Karpas-422 (cell line): ENCODE data around the gene DTNB. TPM values are rescaled to one million over a fixed set of nuclear protein-coding genes. Genes with fewer than 3 reads are reported as not detected.
A peak's percentile ranks its signal among the peaks of the same experiment; 100 is the strongest.
"Not testable (repeated sequence)": the region's sequence is repeated elsewhere in the genome, so short reads cannot be mapped to it uniquely, and the experiment has no call there.

Source experiments
- DNase-seq: peaks from one replicate; pipeline ENCODE4 v3.0.0-alpha.2; 2015
- H2AFZ ChIP-seq: fragments of 200-600 bp; sonication (generic); 2 replicates; pipeline ENCODE4 v1.6.1; 2014; ENCODE audit warnings: antibody characterized with exemption, low read length, mixed read lengths
- H3K27ac ChIP-seq: fragments of 200-600 bp; sonication (generic); 2 replicates; pipeline ENCODE4 v1.5.1; 2014; ENCODE audit warnings: mild to moderate bottlenecking, low read length, moderate library complexity
- H3K27me3 ChIP-seq: fragments of 200-600 bp; sonication (generic); 2 replicates; pipeline ENCODE4 v1.6.1; 2014; ENCODE audit warnings: low read length, mixed read lengths
- H3K36me3 ChIP-seq: fragments of 200-600 bp; sonication (generic); 2 replicates; pipeline ENCODE4 v1.6.1; 2014; ENCODE audit warnings: low read length, mixed read lengths; ENCODE audit not compliant: insufficient read depth
- H3K4me1 ChIP-seq: fragments of 200-600 bp; sonication (generic); 2 replicates; pipeline ENCODE4 v1.6.1; 2014; ENCODE audit warnings: mild to moderate bottlenecking, low read length, mixed read lengths
- H3K4me2 ChIP-seq: fragments of 200-600 bp; sonication (generic); 2 replicates; pipeline ENCODE4 v1.6.1; 2014; ENCODE audit warnings: low read length, low read depth, mild to moderate bottlenecking; ENCODE audit not compliant: poor library complexity, severe bottlenecking
- H3K4me3 ChIP-seq: fragments of 200-600 bp; sonication (generic); 2 replicates; pipeline ENCODE4 v1.5.1; 2014; ENCODE audit warnings: mild to moderate bottlenecking, antibody characterized with exemption, low read length, mixed read lengths
- H3K79me2 ChIP-seq: fragments of 200-600 bp; sonication (generic); 2 replicates; pipeline ENCODE4 v1.6.1; 2014; ENCODE audit warnings: mild to moderate bottlenecking, low read length, mixed read lengths
- H3K9ac ChIP-seq: fragments of 200-600 bp; sonication (generic); 2 replicates; pipeline ENCODE4 v1.6.0; 2014; ENCODE audit warnings: low read length
- H3K9me2 ChIP-seq: fragments of 200-600 bp; sonication (generic), shearing (Covaris generic); replicated peaks from 2 replicates; pipeline ENCODE4 v1.6.0; 2014; ENCODE audit warnings: mild to moderate bottlenecking, low read length, moderate library complexity; ENCODE audit not compliant: insufficient read depth
- H3K9me3 ChIP-seq: fragments of 300-700, 200-600 bp; sonication (generic); 2 replicates; pipeline ENCODE4 v1.6.1; 2014; ENCODE audit warnings: low read length, mixed read lengths
- H4K20me1 ChIP-seq: fragments of 200-600 bp; sonication (generic); 2 replicates; pipeline ENCODE4 v1.6.1; 2014; ENCODE audit warnings: mild to moderate bottlenecking, antibody characterized with exemption, low read length, low read depth; ENCODE audit not compliant: insufficient read depth
- total RNA-seq: library from RNA; depleted of rRNA; stranded (reverse); fragments of >200 nt; shearing (Covaris generic); gene quantifications from 2 replicates; pipeline ENCODE4 v1.2.3, GENCODE V29; 2014; ENCODE audit warnings: low replicate concordance

DTNB gene
- total RNA-seq, 1 experiment from 2014 or later = 9.1 TPM

GRCh38 chr2:25417715-25418369 is 255.5 kb downstream of the DTNB start:
- Histone ChIP-seq H3K9me2 (no peaks in the 10 kb centered on the region), H3K79me2 (no peaks in the 10 kb centered on the region), H2AFZ (peak overlapping the region; percentile 46; the same call in 1 of the 2 replicates), H4K20me1 (no peaks in the 10 kb centered on the region), H3K4me2 (peak overlapping the region; percentile 66), H3K9ac (peak overlapping the region; percentile 43), H3K36me3 (no peaks in the 10 kb centered on the region), H3K27ac (peak overlapping the region; percentile 64), H3K4me3 (peak overlapping the region; percentile 54), H3K4me1 (peaks cover 55% of the 10 kb centered on the region), H3K9me3 (no peaks in the 10 kb centered on the region), H3K27me3 (no peaks in the 10 kb centered on the region)
- DNase-seq = peak; percentile 91

GRCh38 chr2:25416674-25417073 is 256.7 kb downstream of the DTNB start:
- H3K9ac ChIP-seq = no peak overlapping the region
- H3K79me2 ChIP-seq = no peaks in the 10 kb centered on the region
- no peaks in the 10 kb centered on the region for H3K36me3 ChIP-seq
- no peak overlapping the region for H3K4me2 ChIP-seq
- H3K27ac ChIP-seq = no peak overlapping the region
- H4K20me1 ChIP-seq = no peaks in the 10 kb centered on the region
- H3K9me2 ChIP-seq = no peaks in the 10 kb centered on the region
- no peaks in the 10 kb centered on the region for H3K9me3 ChIP-seq
- H3K4me1 ChIP-seq = peaks cover 45% of the 10 kb centered on the region
- H3K4me3 ChIP-seq = no peak overlapping the region
- H2AFZ ChIP-seq = no peak overlapping the region
- no peaks in the 10 kb centered on the region for H3K27me3 ChIP-seq
- no peak for DNase-seq

GRCh38 chr2:25414781-25415180 is 258.6 kb downstream of the DTNB start:
- Histone ChIP-seq H3K27ac (no peak overlapping the region), H3K9me3 (no peaks in the 10 kb centered on the region), H3K4me1 (peaks cover 40% of the 10 kb centered on the region), H3K4me3 (no peak overlapping the region), H3K79me2 (no peaks in the 10 kb centered on the region), H4K20me1 (no peaks in the 10 kb centered on the region), H3K9ac (no peak overlapping the region), H3K4me2 (no peak overlapping the region), H3K27me3 (no peaks in the 10 kb centered on the region), H2AFZ (no peak overlapping the region), H3K36me3 (no peaks in the 10 kb centered on the region), H3K9me2 (no peaks in the 10 kb centered on the region)
- DNase-seq = no peak

- not testable (repeated sequence) for H3K79me2 ChIP-seq, H3K9me2 ChIP-seq, H3K4me2 ChIP-seq, H4K20me1 ChIP-seq, H3K27me3 ChIP-seq, H2AFZ ChIP-seq, H3K27ac ChIP-seq, H3K36me3 ChIP-seq, H3K9ac ChIP-seq, H3K4me3 ChIP-seq, H3K9me3 ChIP-seq, DNase-seq
- peaks cover 29% of the 10 kb centered on the region for H3K4me1 ChIP-seq
These were observed 260.0 kb downstream of the DTNB start for GRCh38 chr2:25413409-25413808.

- Histone ChIP-seq H3K9ac (no peak overlapping the region), H3K4me1 (peaks cover 20% of the 10 kb centered on the region), H2AFZ (no peak overlapping the region), H3K9me3 (no peaks in the 10 kb centered on the region), H3K36me3 (no peaks in the 10 kb centered on the region), H3K4me3 (no peak overlapping the region), H3K27me3 (no peaks in the 10 kb centered on the region), H3K4me2 (no peak overlapping the region), H3K79me2 (no peaks in the 10 kb centered on the region), H4K20me1 (no peaks in the 10 kb centered on the region), H3K27ac (no peak overlapping the region), H3K9me2 (no peaks in the 10 kb centered on the region)
- DNase-seq = no peak
These were observed 261.6 kb downstream of the DTNB start for GRCh38 chr2:25411753-25412152.

- no peak overlapping the region for H2AFZ ChIP-seq
- no peaks in the 10 kb centered on the region for H4K20me1 ChIP-seq
- peaks cover 20% of the 10 kb centered on the region for H3K4me1 ChIP-seq
- H3K9ac ChIP-seq = no peak overlapping the region
- no peak for DNase-seq
- H3K27ac ChIP-seq = no peak overlapping the region
- H3K79me2 ChIP-seq = no peaks in the 10 kb centered on the region
- no peaks in the 10 kb centered on the region for H3K36me3 ChIP-seq
- H3K9me2 ChIP-seq = no peaks in the 10 kb centered on the region
- no peaks in the 10 kb centered on the region for H3K27me3 ChIP-seq
- no peak overlapping the region for H3K4me3 ChIP-seq
- H3K9me3 ChIP-seq = no peaks in the 10 kb centered on the region
- no peak overlapping the region for H3K4me2 ChIP-seq
These were observed 262.1 kb downstream of the DTNB start for GRCh38 chr2:25411281-25411680.

GRCh38 chr2:25410370-25410769 is 263.0 kb downstream of the DTNB start:
- H3K27me3 ChIP-seq = no peaks in the 10 kb centered on the region
- no peak overlapping the region for H3K27ac ChIP-seq
- peaks cover 20% of the 10 kb centered on the region for H3K4me1 ChIP-seq
- no peaks in the 10 kb centered on the region for H3K9me2 ChIP-seq
- H2AFZ ChIP-seq = no peak overlapping the region
- H3K36me3 ChIP-seq = no peaks in the 10 kb centered on the region
- no peaks in the 10 kb centered on the region for H3K9me3 ChIP-seq
- 0 out of 2 replicates have a peak overlapping the region, but pooled peaks have one; percentile 27 for H3K4me3 ChIP-seq
- H3K79me2 ChIP-seq = no peaks in the 10 kb centered on the region
- DNase-seq = no peak
- peak overlapping the region; percentile 26 for H3K4me2 ChIP-seq
- no peak overlapping the region for H3K9ac ChIP-seq
- H4K20me1 ChIP-seq = no peaks in the 10 kb centered on the region

- Histone ChIP-seq H3K36me3 (no peaks in the 10 kb centered on the region), H3K4me3 (no peak overlapping the region), H4K20me1 (no peaks in the 10 kb centered on the region), H2AFZ (no peak overlapping the region), H3K9ac (no peak overlapping the region), H3K4me2 (no peak overlapping the region), H3K4me1 (peaks cover 25% of the 10 kb centered on the region), H3K9me3 (no peaks in the 10 kb centered on the region), H3K27me3 (no peaks in the 10 kb centered on the region), H3K27ac (no peak overlapping the region), H3K79me2 (no peaks in the 10 kb centered on the region), H3K9me2 (no peaks in the 10 kb centered on the region)
- DNase-seq = no peak
These were observed 263.9 kb downstream of the DTNB start for GRCh38 chr2:25409468-25409867.
